ENCODE data around the gene PFN3.

Gene PFN3

DNA sequence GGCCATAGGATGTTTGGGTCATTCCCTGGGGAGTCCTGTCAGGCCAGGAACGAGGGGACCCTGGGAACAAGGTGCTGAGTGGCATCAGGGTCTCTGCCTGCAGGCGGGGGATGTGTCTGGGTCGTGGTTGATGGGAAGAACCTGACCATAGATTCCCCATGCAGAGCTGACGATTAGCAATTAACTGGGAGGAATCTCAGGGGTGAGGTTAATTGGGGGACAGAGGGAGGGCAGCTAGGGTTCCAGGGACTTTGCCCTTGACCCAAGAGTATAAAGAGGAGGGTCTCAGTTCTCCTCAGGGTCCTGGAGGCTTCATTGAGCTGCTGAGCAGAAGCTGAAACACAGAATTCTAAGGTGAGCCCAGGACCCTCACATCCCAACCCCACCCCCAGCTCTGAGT is 16.3 kb downstream of the PFN3 start, which contains the start of gene SLC34A1:
TSS of gene SLC34A1 (plus strand) at position 301 of the 400 bp plus-strand sequence. CDS start 1,308 bp downstream, outside the sequence.
- no peaks in the 10 kb centered on the region for H3K4me1 ChIP-seq (ENCODE audit: low read depth, poor library complexity, severe bottlenecking)
- TF ChIP-seq, protein P1, sequence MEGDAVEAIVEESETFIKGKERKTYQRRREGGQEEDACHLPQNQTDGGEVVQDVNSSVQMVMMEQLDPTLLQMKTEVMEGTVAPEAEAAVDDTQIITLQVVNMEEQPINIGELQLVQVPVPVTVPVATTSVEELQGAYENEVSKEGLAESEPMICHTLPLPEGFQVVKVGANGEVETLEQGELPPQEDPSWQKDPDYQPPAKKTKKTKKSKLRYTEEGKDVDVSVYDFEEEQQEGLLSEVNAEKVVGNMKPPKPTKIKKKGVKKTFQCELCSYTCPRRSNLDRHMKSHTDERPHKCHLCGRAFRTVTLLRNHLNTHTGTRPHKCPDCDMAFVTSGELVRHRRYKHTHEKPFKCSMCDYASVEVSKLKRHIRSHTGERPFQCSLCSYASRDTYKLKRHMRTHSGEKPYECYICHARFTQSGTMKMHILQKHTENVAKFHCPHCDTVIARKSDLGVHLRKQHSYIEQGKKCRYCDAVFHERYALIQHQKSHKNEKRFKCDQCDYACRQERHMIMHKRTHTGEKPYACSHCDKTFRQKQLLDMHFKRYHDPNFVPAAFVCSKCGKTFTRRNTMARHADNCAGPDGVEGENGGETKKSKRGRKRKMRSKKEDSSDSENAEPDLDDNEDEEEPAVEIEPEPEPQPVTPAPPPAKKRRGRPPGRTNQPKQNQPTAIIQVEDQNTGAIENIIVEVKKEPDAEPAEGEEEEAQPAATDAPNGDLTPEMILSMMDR (conservative IDR thresholded peaks at IDR 0.05; ENCODE audit: low read depth, low read length), result no peak
- no peak within 1 kb of the TSS for H3K27ac ChIP-seq
- no peaks in the 10 kb centered on the region for H3K79me2 ChIP-seq (ENCODE audit: insufficient read depth, low read depth)
- H3K27me3 ChIP-seq (ENCODE audit: insufficient read depth, low read depth), result no peaks in the 10 kb centered on the region; the same call in 1 of the 2 replicates
- H4K20me1 ChIP-seq (ENCODE audit: insufficient read depth), result no peaks in the 10 kb centered on the region
- H3K4me3 ChIP-seq (IDR thresholded peaks at IDR 0.05; ENCODE audit: insufficient read depth, low read depth, low read length), result no peak within 1 kb of the TSS
- H3K4me2 ChIP-seq, result no peak within 1 kb of the TSS
- H3K36me3 ChIP-seq (ENCODE audit: insufficient read depth), result no peaks in the 10 kb centered on the region
- H2AFZ ChIP-seq (ENCODE audit: low read depth), result no peak within 1 kb of the TSS
- no peak within 1 kb of the TSS for H3K9ac ChIP-seq

DNA sequence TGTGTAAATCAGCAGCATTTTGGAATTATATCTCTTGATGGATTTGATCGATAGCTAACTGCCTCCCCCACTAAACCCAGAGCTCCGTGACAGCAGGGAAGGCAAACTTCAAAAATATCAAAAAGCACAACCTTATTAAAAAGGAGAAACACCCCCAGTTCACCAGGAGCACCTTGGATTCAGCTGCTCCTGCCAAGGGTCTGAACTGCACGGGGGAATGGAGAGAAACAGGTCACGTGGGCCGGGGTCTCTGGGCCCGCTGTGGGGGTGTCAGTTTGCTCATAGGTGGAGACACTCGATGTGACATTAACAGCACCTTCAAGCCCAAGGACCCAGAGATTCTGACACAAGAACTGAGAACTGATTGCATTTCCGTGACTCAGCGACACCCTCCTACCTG is 17.3 kb downstream of the PFN3 start:
- Histone ChIP-seq H3K36me3 (ENCODE audit: insufficient read depth) (no peaks in the 10 kb centered on the region), H3K27me3 (ENCODE audit: insufficient read depth, low read depth) (no peaks in the 10 kb centered on the region; the same call in 1 of the 2 replicates), H3K27ac (no peak overlapping the region), H2AFZ (ENCODE audit: low read depth) (no peak overlapping the region), H3K9ac (no peak overlapping the region), H3K4me3 (IDR thresholded peaks at IDR 0.05; ENCODE audit: insufficient read depth, low read depth, low read length) (no peak overlapping the region), H3K4me1 (ENCODE audit: low read depth, poor library complexity, severe bottlenecking) (no peaks in the 10 kb centered on the region), H4K20me1 (ENCODE audit: insufficient read depth) (no peaks in the 10 kb centered on the region), H3K79me2 (ENCODE audit: insufficient read depth, low read depth) (no peaks in the 10 kb centered on the region), H3K4me2 (no peak overlapping the region)
- TF ChIP-seq, protein P1 (conservative IDR thresholded peaks at IDR 0.05; ENCODE audit: low read depth, low read length), result no peak

DNA sequence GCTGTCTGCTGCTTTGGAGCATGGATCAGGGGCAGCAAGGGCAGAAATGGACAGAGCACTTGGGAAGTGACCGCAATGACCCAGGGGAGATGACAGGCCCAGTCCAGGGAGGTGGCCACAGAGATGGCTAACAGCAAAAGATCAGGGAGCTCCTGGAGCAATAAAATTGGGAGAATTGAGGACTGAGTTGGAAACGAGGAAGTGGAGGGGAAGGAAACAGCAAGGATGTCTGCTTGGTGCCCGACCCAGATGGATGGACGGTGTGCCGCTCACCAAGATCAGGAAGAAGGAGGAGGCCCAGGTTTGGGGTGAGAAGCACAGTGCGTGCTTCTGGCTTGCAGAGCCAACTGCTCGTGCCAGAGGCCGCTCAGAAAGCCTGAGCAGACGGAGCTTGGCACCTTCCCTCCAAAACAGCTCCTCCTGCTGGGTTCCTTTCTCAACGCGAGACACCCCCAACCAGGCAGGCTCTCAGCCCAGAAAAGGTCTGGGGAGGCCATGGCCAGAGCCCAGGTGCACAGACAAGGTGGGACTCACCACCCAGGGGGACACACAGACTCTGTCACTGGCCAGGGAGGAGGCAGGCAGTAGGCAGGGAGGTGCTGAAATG is 17.9 kb downstream of the PFN3 start:
- no peak overlapping the region for H2AFZ ChIP-seq (ENCODE audit: low read depth)
- no peaks in the 10 kb centered on the region for H4K20me1 ChIP-seq (ENCODE audit: insufficient read depth)
- H3K4me3 ChIP-seq (IDR thresholded peaks at IDR 0.05; ENCODE audit: insufficient read depth, low read depth, low read length), result no peak overlapping the region
- no peaks in the 10 kb centered on the region for H3K4me1 ChIP-seq (ENCODE audit: low read depth, poor library complexity, severe bottlenecking)
- no peak overlapping the region for H3K9ac ChIP-seq
- TF ChIP-seq, protein P1 (conservative IDR thresholded peaks at IDR 0.05; ENCODE audit: low read depth, low read length), result no peak
- no peak overlapping the region for H3K27ac ChIP-seq
- no peak overlapping the region for H3K4me2 ChIP-seq
- H3K36me3 ChIP-seq (ENCODE audit: insufficient read depth), result no peaks in the 10 kb centered on the region
- H3K27me3 ChIP-seq (ENCODE audit: insufficient read depth, low read depth), result no peaks in the 10 kb centered on the region; the same call in 1 of the 2 replicates
- H3K79me2 ChIP-seq (ENCODE audit: insufficient read depth, low read depth), result no peaks in the 10 kb centered on the region

DNA sequence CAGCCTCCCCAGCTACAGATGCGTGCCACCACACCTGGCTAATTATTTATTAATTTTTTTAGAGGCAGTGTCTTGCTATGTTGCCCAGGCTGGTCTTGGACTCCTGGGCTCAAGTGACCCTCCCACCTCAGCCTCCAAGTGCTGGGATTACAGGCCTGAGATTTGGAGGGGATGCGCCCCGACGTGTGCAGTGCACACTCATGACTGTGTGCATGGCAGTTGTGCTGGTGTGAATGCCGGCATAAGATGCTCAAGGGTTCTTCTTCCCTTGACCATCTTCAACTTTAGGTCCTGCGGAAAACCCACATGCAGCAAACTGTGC is 19.7 kb downstream of the PFN3 start:
- no peak overlapping the region for H3K27ac ChIP-seq
- no peaks in the 10 kb centered on the region for H3K36me3 ChIP-seq (ENCODE audit: insufficient read depth)
- H3K4me3 ChIP-seq (IDR thresholded peaks at IDR 0.05; ENCODE audit: insufficient read depth, low read depth, low read length), result no peak overlapping the region
- TF ChIP-seq, protein P1 (conservative IDR thresholded peaks at IDR 0.05; ENCODE audit: low read depth, low read length), result no peak
- no peaks in the 10 kb centered on the region; the same call in 1 of the 2 replicates for H3K27me3 ChIP-seq (ENCODE audit: insufficient read depth, low read depth)
- no peaks in the 10 kb centered on the region for H4K20me1 ChIP-seq (ENCODE audit: insufficient read depth)
- no peak overlapping the region for H3K4me2 ChIP-seq
- H3K4me1 ChIP-seq (ENCODE audit: low read depth, poor library complexity, severe bottlenecking), result no peaks in the 10 kb centered on the region
- H3K9ac ChIP-seq, result no peak overlapping the region
- no peaks in the 10 kb centered on the region for H3K79me2 ChIP-seq (ENCODE audit: insufficient read depth, low read depth)
- no peak overlapping the region for H2AFZ ChIP-seq (ENCODE audit: low read depth)
